ENCODE measurements around the gene KRTAP9-6. TPM values are rescaled to one million over a fixed set of nuclear protein-coding genes. Genes with fewer than 3 reads are reported as not detected.

KRTAP9-6 gene
- total and polyA plus RNA-seq, 4 donors = not detected

GRCh38 chr17:41315204-41315794 lies 50.1 kb downstream of the KRTAP9-6 start, which contains the start of gene KRTAP17-1:
KRTAP17-1 (minus strand) TSS chr17:41315710; CDS start chr17:41315650, 60 bp downstream.
- no peaks in the 10 kb centered on the region for H3K4me1 ChIP-seq (ENCODE audit: control insufficient read depth in 5 of 5, insufficient read depth in 5 of 5, low read length in 5 of 5)
- TF ChIP-seq, protein P1, sequence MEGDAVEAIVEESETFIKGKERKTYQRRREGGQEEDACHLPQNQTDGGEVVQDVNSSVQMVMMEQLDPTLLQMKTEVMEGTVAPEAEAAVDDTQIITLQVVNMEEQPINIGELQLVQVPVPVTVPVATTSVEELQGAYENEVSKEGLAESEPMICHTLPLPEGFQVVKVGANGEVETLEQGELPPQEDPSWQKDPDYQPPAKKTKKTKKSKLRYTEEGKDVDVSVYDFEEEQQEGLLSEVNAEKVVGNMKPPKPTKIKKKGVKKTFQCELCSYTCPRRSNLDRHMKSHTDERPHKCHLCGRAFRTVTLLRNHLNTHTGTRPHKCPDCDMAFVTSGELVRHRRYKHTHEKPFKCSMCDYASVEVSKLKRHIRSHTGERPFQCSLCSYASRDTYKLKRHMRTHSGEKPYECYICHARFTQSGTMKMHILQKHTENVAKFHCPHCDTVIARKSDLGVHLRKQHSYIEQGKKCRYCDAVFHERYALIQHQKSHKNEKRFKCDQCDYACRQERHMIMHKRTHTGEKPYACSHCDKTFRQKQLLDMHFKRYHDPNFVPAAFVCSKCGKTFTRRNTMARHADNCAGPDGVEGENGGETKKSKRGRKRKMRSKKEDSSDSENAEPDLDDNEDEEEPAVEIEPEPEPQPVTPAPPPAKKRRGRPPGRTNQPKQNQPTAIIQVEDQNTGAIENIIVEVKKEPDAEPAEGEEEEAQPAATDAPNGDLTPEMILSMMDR (IDR thresholded peaks at IDR 0.05; ENCODE audit: control extremely low read depth, extremely low read depth) = no peak
- no peak within 1 kb of the TSS for H3K9ac ChIP-seq (ENCODE audit: insufficient read depth in 1 of 2, low read length in 2 of 2)
- peaks cover 0 to 4% (median 3%) of the 10 kb centered on the region in 3 donors for H3K27me3 ChIP-seq (ENCODE audit: control insufficient read depth in 3 of 3, insufficient read depth in 3 of 3, low read length in 2 of 3)
- H3K9me3 ChIP-seq (ENCODE audit: control insufficient read depth in 4 of 4, insufficient read depth in 3 of 4, low read length in 3 of 4) = peaks cover 0 to 5% (median 2%) of the 10 kb centered on the region in 4 donors
- H3K27ac ChIP-seq (ENCODE audit: low read depth in 1 of 2, low read length in 1 of 2) = no peak within 1 kb of the TSS
- ATAC-seq (ENCODE audit: insufficient read depth, low FRiP score) (no peak), DNase-seq (no peak)
- 87% methylated on average over 23 to 24 of the region's 24 CpGs for WGBS, 2 donors
- H3K36me3 ChIP-seq (ENCODE audit: control insufficient read depth in 4 of 4, insufficient read depth in 4 of 4, low read length in 4 of 4) = no peaks in the 10 kb centered on the region
- no peak within 1 kb of the TSS for H3K4me3 ChIP-seq

Small RNA genes lying within 50 kb of the gene (small RNA-seq; reads per million reads assigned to genes)
- not detected for gene KRTAP9-10P (ENCODE audit: low replicate concordance)

Other genes with a start within 250 kb of the KRTAP9-6 start
Only the 30 nearest of the 40 such genes appear.
- gene KRTAP2-4, start 199.5 kb upstream of the KRTAP9-6 start, total RNA-seq = not detected
- gene KRTAP2-4, start 199.5 kb upstream of the KRTAP9-6 start, polyA plus RNA-seq = not detected
- gene KRTAP4-7, start 181.2 kb upstream of the KRTAP9-6 start, total RNA-seq = not detected
- not detected for gene KRTAP4-7, start 181.2 kb upstream of the KRTAP9-6 start, polyA plus RNA-seq
- gene KRTAP4-8, start 167.2 kb upstream of the KRTAP9-6 start, total RNA-seq = not detected
- gene KRTAP4-8, start 167.2 kb upstream of the KRTAP9-6 start, polyA plus RNA-seq = not detected
- gene KRTAP4-16, start 163.2 kb upstream of the KRTAP9-6 start, total RNA-seq = not detected
- not detected for gene KRTAP4-16, start 163.2 kb upstream of the KRTAP9-6 start, polyA plus RNA-seq
- not detected for gene KRTAP4-9, start 160.0 kb upstream of the KRTAP9-6 start, total RNA-seq
- not detected for gene KRTAP4-9, start 160.0 kb upstream of the KRTAP9-6 start, polyA plus RNA-seq
- gene KRTAP4-11, start 147.0 kb upstream of the KRTAP9-6 start, total RNA-seq = under 1 TPM in 1 of 2 donors, not detected in 1; 0.34 TPM
- not detected for gene KRTAP4-11, start 147.0 kb upstream of the KRTAP9-6 start, polyA plus RNA-seq
- not detected for gene KRTAP4-12, start 141.2 kb upstream of the KRTAP9-6 start, total RNA-seq
- not detected for gene KRTAP4-12, start 141.2 kb upstream of the KRTAP9-6 start, polyA plus RNA-seq
- not detected for gene KRTAP4-6, start 124.8 kb upstream of the KRTAP9-6 start, total RNA-seq
- gene KRTAP4-6, start 124.8 kb upstream of the KRTAP9-6 start, polyA plus RNA-seq = not detected
- gene KRTAP4-5, start 115.6 kb upstream of the KRTAP9-6 start, total RNA-seq = not detected
- not detected for gene KRTAP4-5, start 115.6 kb upstream of the KRTAP9-6 start, polyA plus RNA-seq
- gene KRTAP4-4, start 104.6 kb upstream of the KRTAP9-6 start, total RNA-seq = not detected
- not detected for gene KRTAP4-4, start 104.6 kb upstream of the KRTAP9-6 start, polyA plus RNA-seq
- gene KRTAP4-3, start 97.2 kb upstream of the KRTAP9-6 start, total RNA-seq = not detected
- not detected for gene KRTAP4-3, start 97.2 kb upstream of the KRTAP9-6 start, polyA plus RNA-seq
- gene KRTAP4-2, start 87.2 kb upstream of the KRTAP9-6 start, total RNA-seq = not detected
- gene KRTAP4-2, start 87.2 kb upstream of the KRTAP9-6 start, polyA plus RNA-seq = not detected
- gene KRTAP4-1, start 80.5 kb upstream of the KRTAP9-6 start, total RNA-seq = not detected
- not detected for gene KRTAP4-1, start 80.5 kb upstream of the KRTAP9-6 start, polyA plus RNA-seq
- not detected for gene KRTAP9-1, start 75.5 kb upstream of the KRTAP9-6 start, total RNA-seq
- gene KRTAP9-1, start 75.5 kb upstream of the KRTAP9-6 start, polyA plus RNA-seq = not detected
- not detected for gene KRTAP9-2, start 38.7 kb upstream of the KRTAP9-6 start, total RNA-seq
- gene KRTAP9-2, start 38.7 kb upstream of the KRTAP9-6 start, polyA plus RNA-seq = not detected
- not detected for gene KRTAP9-3, start 32.9 kb upstream of the KRTAP9-6 start, total RNA-seq
- not detected for gene KRTAP9-3, start 32.9 kb upstream of the KRTAP9-6 start, polyA plus RNA-seq
- not detected for gene KRTAP9-8, start 27.4 kb upstream of the KRTAP9-6 start, total RNA-seq
- not detected for gene KRTAP9-8, start 27.4 kb upstream of the KRTAP9-6 start, polyA plus RNA-seq
- gene KRTAP9-4, start 15.7 kb upstream of the KRTAP9-6 start, total RNA-seq = not detected
- gene KRTAP9-4, start 15.7 kb upstream of the KRTAP9-6 start, polyA plus RNA-seq = not detected
- not detected for gene KRTAP9-9, start 10.0 kb upstream of the KRTAP9-6 start, total RNA-seq
- gene KRTAP9-9, start 10.0 kb upstream of the KRTAP9-6 start, polyA plus RNA-seq = not detected
- not detected for gene KRTAP9-7, start 10.3 kb downstream of the KRTAP9-6 start, total RNA-seq
- gene KRTAP9-7, start 10.3 kb downstream of the KRTAP9-6 start, polyA plus RNA-seq = not detected
- not detected for gene KRTAP29-1, start 37.5 kb downstream of the KRTAP9-6 start, total RNA-seq
- gene KRTAP29-1, start 37.5 kb downstream of the KRTAP9-6 start, polyA plus RNA-seq = not detected
- not detected for gene KRTAP16-1, start 43.9 kb downstream of the KRTAP9-6 start, total RNA-seq
- gene KRTAP16-1, start 43.9 kb downstream of the KRTAP9-6 start, polyA plus RNA-seq = not detected
- not detected for gene KRTAP17-1, start 50.3 kb downstream of the KRTAP9-6 start, total RNA-seq
- not detected for gene KRTAP17-1, start 50.3 kb downstream of the KRTAP9-6 start, polyA plus RNA-seq
- not detected for gene KRT33A, start 85.5 kb downstream of the KRTAP9-6 start, total RNA-seq
- gene KRT33A, start 85.5 kb downstream of the KRTAP9-6 start, polyA plus RNA-seq = not detected
- not detected for gene KRT33B, start 104.4 kb downstream of the KRTAP9-6 start, total RNA-seq
- gene KRT33B, start 104.4 kb downstream of the KRTAP9-6 start, polyA plus RNA-seq = not detected
- not detected for gene KRT34, start 116.9 kb downstream of the KRTAP9-6 start, total RNA-seq
- gene KRT34, start 116.9 kb downstream of the KRTAP9-6 start, polyA plus RNA-seq = not detected
- gene KRT31, start 132.2 kb downstream of the KRTAP9-6 start, total RNA-seq = not detected
- under 1 TPM in 1 of 2 donors, not detected in 1; 0.02 TPM for gene KRT31, start 132.2 kb downstream of the KRTAP9-6 start, polyA plus RNA-seq
- not detected for gene KRT37, start 159.2 kb downstream of the KRTAP9-6 start, total RNA-seq
- gene KRT37, start 159.2 kb downstream of the KRTAP9-6 start, polyA plus RNA-seq = not detected
- not detected for gene KRT38, start 175.6 kb downstream of the KRTAP9-6 start, total RNA-seq
- gene KRT38, start 175.6 kb downstream of the KRTAP9-6 start, polyA plus RNA-seq = not detected
- not detected for gene KRT32, start 202.0 kb downstream of the KRTAP9-6 start, total RNA-seq
- not detected for gene KRT32, start 202.0 kb downstream of the KRTAP9-6 start, polyA plus RNA-seq